ENCODE results near the gene ZDHHC20. TPM values are rescaled to one million over a fixed set of nuclear protein-coding genes. Genes with fewer than 3 reads are reported as not detected.

Gene ZDHHC20
- total RNA-seq, 4 donors from 2014 or later: 29.9 to 104 (median 76.9) TPM

- no peaks in the 10 kb centered on the region for H3K4me1 ChIP-seq
- no peaks in the 10 kb centered on the region for H3K36me3 ChIP-seq
- no peak overlapping the region for H3K27ac ChIP-seq
- H3K9me3 ChIP-seq: no peaks in the 10 kb centered on the region
- WGBS, 2 donors (ENCODE audit: low coverage in 1 of 2): 91% methylated on average over 10 of the region's 10 CpGs; no CpG with 5 or more reads in 1 of the 2 donors
- intact Hi-C loops (cut with DNase I; ENCODE audit: low total_unique reads) (no loop called here), in situ Hi-C loops (cut with MboI; ENCODE audit: low pct_ligation_motif_present in 1 of 4, low pct_unique_long_range_greater_than_20kb in 1 of 4, low sequenced_read_pairs in 3 of 4) (no loop called here)
- DNase-seq: no peak
- TF ChIP-seq POLR2AphosphoS5 (IDR thresholded peaks at IDR 0.05) (no peak), POLR2A (IDR thresholded peaks at IDR 0.05) (no peak), CTCF (IDR thresholded peaks at IDR 0.05) (no peak), EP300 (IDR thresholded peaks at IDR 0.05; ENCODE audit: low read depth) (no peak)
- no peak overlapping the region for H3K4me3 ChIP-seq
- H3K27me3 ChIP-seq: no peaks in the 10 kb centered on the region
These were observed 111.3 kb downstream of the ZDHHC20 start for GRCh38 chr13:21347753-21348318.

GRCh38 chr13:21344662-21345176 is 114.4 kb downstream of the ZDHHC20 start:
- Histone ChIP-seq H3K4me1 (no peaks in the 10 kb centered on the region), H3K9me3 (no peaks in the 10 kb centered on the region), H3K4me3 (no peak overlapping the region), H3K27ac (no peak overlapping the region), H3K36me3 (no peaks in the 10 kb centered on the region), H3K27me3 (no peaks in the 10 kb centered on the region)
- intact Hi-C loops (cut with DNase I; ENCODE audit: low total_unique reads): no loop called here
- 70% methylated on average over 9 of the region's 9 CpGs; no CpG with 5 or more reads in 1 of the 2 donors for WGBS, 2 donors (ENCODE audit: low coverage in 1 of 2)
- TF ChIP-seq CTCF (IDR thresholded peaks at IDR 0.05) (no peak), POLR2AphosphoS5 (IDR thresholded peaks at IDR 0.05) (no peak)
- in situ Hi-C loops (cut with MboI; ENCODE audit: low pct_ligation_motif_present in 1 of 4, low pct_unique_long_range_greater_than_20kb in 1 of 4, low sequenced_read_pairs in 3 of 4): no loop called here
- no peak for DNase-seq

GRCh38 chr13:21343659-21344058 is 115.4 kb downstream of the ZDHHC20 start:
- Histone ChIP-seq H3K4me3 (no peak overlapping the region), H3K36me3 (no peaks in the 10 kb centered on the region), H3K27ac (no peak overlapping the region), H3K27me3 (no peaks in the 10 kb centered on the region), H3K4me1 (no peaks in the 10 kb centered on the region), H3K9me3 (no peaks in the 10 kb centered on the region)
- no peak for DNase-seq
- TF ChIP-seq POLR2A (IDR thresholded peaks at IDR 0.05) (no peak), EP300 (IDR thresholded peaks at IDR 0.05; ENCODE audit: low read depth) (no peak), POLR2AphosphoS5 (IDR thresholded peaks at IDR 0.05) (no peak), CTCF (IDR thresholded peaks at IDR 0.05) (no peak)
- 66 to 81% methylated on average over 3 to 4 of the region's 4 CpGs for WGBS, 2 donors (ENCODE audit: low coverage in 1 of 2)
- in situ Hi-C loops (cut with MboI; ENCODE audit: low pct_ligation_motif_present in 1 of 4, low pct_unique_long_range_greater_than_20kb in 1 of 4, low sequenced_read_pairs in 3 of 4) (no loop called here), intact Hi-C loops (cut with DNase I; ENCODE audit: low total_unique reads) (no loop called here)

- 87 to 92% methylated on average over 1 to 5 of the region's 5 CpGs for WGBS, 2 donors (ENCODE audit: low coverage in 1 of 2)
- Histone ChIP-seq H3K4me3 (no peak overlapping the region), H3K4me1 (no peaks in the 10 kb centered on the region), H3K27ac (no peak overlapping the region), H3K36me3 (no peaks in the 10 kb centered on the region), H3K9me3 (no peaks in the 10 kb centered on the region), H3K27me3 (no peaks in the 10 kb centered on the region)
- intact Hi-C loops (cut with DNase I; ENCODE audit: low total_unique reads) (no loop called here), in situ Hi-C loops (cut with MboI; ENCODE audit: low pct_ligation_motif_present in 1 of 4, low pct_unique_long_range_greater_than_20kb in 1 of 4, low sequenced_read_pairs in 3 of 4) (no loop called here)
- TF ChIP-seq CTCF (IDR thresholded peaks at IDR 0.05) (no peak), EP300 (IDR thresholded peaks at IDR 0.05; ENCODE audit: low read depth) (no peak), POLR2AphosphoS5 (IDR thresholded peaks at IDR 0.05) (no peak), POLR2A (IDR thresholded peaks at IDR 0.05) (no peak)
- no peak for DNase-seq
These were observed 116.2 kb downstream of the ZDHHC20 start for GRCh38 chr13:21342699-21343442.
